Psoas muscle (tissue), 8 donors: ENCODE results near the gene GRIN2C. TPM values are rescaled to one million over a fixed set of nuclear protein-coding genes. Genes with fewer than 3 reads are reported as not detected.

Experiments
- ATAC-seq, 4 donors: fragments of 200-7000 bp; cut with Tn5 transposase; one replicate each; pipeline ENCODE4 v1.9.1; 2020; ENCODE audit warnings: moderate library complexity in 3 of 4, mild to moderate bottlenecking in 2 of 4
- DNase-seq, 2 donors: peaks; one replicate each; pipeline ENCODE4 v3.0.0-alpha.2; 2020
- H3K27ac ChIP-seq: fragments of 200-600 bp; one replicate; pipeline ENCODE4 v1.8.0; 2022
- H3K27me3 ChIP-seq, 3 donors: fragments of 200-600 bp in 1 of 3; one replicate each; pipeline versions ENCODE4 v1.6.1 to v1.8.0; 2013 to 2022; ENCODE audit warnings: low read length in 2 of 3, mild to moderate bottlenecking in 2 of 3, moderate library complexity in 1 of 3; ENCODE audit not compliant: insufficient read depth in 3 of 3
- H3K36me3 ChIP-seq, 2 donors: fragments of 200-600 bp in 1 of 2; one replicate each; pipeline versions ENCODE4 v1.6.1 to v1.8.0; 2013 to 2022; ENCODE audit warnings: low read depth in 1 of 2, mild to moderate bottlenecking in 1 of 2, moderate library complexity in 1 of 2; ENCODE audit not compliant: insufficient read depth in 1 of 2
- H3K4me1 ChIP-seq: fragments of 200-600 bp; one replicate; pipeline ENCODE4 v1.8.0; 2022
- H3K4me3 ChIP-seq: fragments of 200-600 bp; one replicate; pipeline ENCODE4 v1.8.0; 2022; ENCODE audit warnings: mild to moderate bottlenecking
- H3K9me3 ChIP-seq: fragments of 200-600 bp; one replicate; pipeline ENCODE4 v1.8.0; 2022
- CTCF ChIP-seq: fragments of 200-600 bp; IDR thresholded peaks from one replicate; pipeline ENCODE4 v1.8.0; 2022; ENCODE audit warnings: antibody characterized with exemption
- WGBS, 3 donors: extraction: QIAGEN DNeasy Blood & Tissue Kit; methylation state at CpG; one replicate each; pipeline versions ENCODE4 v1.1.6 to v1.1.7; 2013; 5-methylcytosine and 5-hydroxymethylcytosine counted together
- intact Hi-C, 2 donors: fragments of 100-400 bp; cut with DNase I; formaldehyde crosslinking; loops; one replicate each; pipeline versions ENCODE4 v1.11.0 to v1.14.2; 2022
- polyA plus RNA-seq, 3 donors: library from polyadenylated mRNA; stranded (reverse); fragments of 200-250 nt; gene quantifications; one replicate each; pipeline ENCODE4 v1.2.3, GENCODE V29; 2013
- total RNA-seq, 4 donors: library from RNA; stranded (reverse); fragmentation: NEBNext Ultra II Directional in 2 of 4; extraction: Animal tissue kit (Norgen Biotek cat#: 25700) in 2 of 4; gene quantifications; one replicate each; pipeline versions ENCODE4 v1.2.1 to v1.2.4, GENCODE V29; 2021 to 2023
- donor health status: healthy with polysubstance abuse.
- donor health status: DM: no; HTN: no; CAD: no; lungs with moderate emphysema.
- donor health status: Bipolar disorder and iron deficiency.
- donor health status: healthy.
- donor health status: DM: yes; HTN: yes; CAD: no.
- donor health status: DM: no; HTN: no; CAD: no.
- donor health status: DM: no; HTN: no; CAD: no.
- donor health status: DM: yes; HTN: yes; CAD: no.

Gene GRIN2C
- total and polyA plus RNA-seq, 7 donors, result 0.06 to 0.74 (median 0.32) TPM

GRCh38 chr17:74840989-74841666 lies 18.6 kb downstream of the GRIN2C start:
- no peak overlapping the region for H3K4me3 ChIP-seq
- no peaks in the 10 kb centered on the region for H3K4me1 ChIP-seq
- H3K27me3 ChIP-seq, result peaks cover 0 to 42% (median 5%) of the 10 kb centered on the region in 3 donors
- intact Hi-C loops, result no loop called here
- no peak for TF ChIP-seq CTCF
- WGBS, 3 donors, result 10 to 19% (median 14%) methylated on average over 13 of the region's 13 CpGs
- ATAC-seq (peak in 3 of 4 donors; percentile 29 to 63 (median 38)), DNase-seq (peak; percentile 73 to 74)
- H3K27ac ChIP-seq, result no peak overlapping the region
- peaks cover 0 to 4% of the 10 kb centered on the region in 2 donors for H3K36me3 ChIP-seq
- H3K9me3 ChIP-seq, result no peaks in the 10 kb centered on the region

GRCh38 chr17:74839990-74840852 lies 19.5 kb downstream of the GRIN2C start:
- Histone ChIP-seq H3K36me3 (peaks cover 0 to 4% of the 10 kb centered on the region in 2 donors), H3K27me3 (peaks cover 0 to 35% (median 5%) of the 10 kb centered on the region in 3 donors), H3K9me3 (no peaks in the 10 kb centered on the region), H3K27ac (no peak overlapping the region), H3K4me1 (no peaks in the 10 kb centered on the region), H3K4me3 (no peak overlapping the region)
- WGBS, 3 donors, result 45 to 60% (median 46%) methylated on average over 6 of the region's 7 CpGs
- ATAC-seq, result no peak
- TF ChIP-seq CTCF, result no peak
- intact Hi-C loops, result no loop called here
- DNase-seq, result no peak

- H3K36me3 ChIP-seq, result peaks cover 0 to 4% of the 10 kb centered on the region in 2 donors
- no peaks in the 10 kb centered on the region for H3K4me1 ChIP-seq
- intact Hi-C loops, result no loop called here
- no peak for TF ChIP-seq CTCF
- no peak overlapping the region for H3K4me3 ChIP-seq
- 78 to 83% (median 81%) methylated on average over 9 of the region's 9 CpGs for WGBS, 3 donors
- no peak overlapping the region for H3K27ac ChIP-seq
- no peak for ATAC-seq
- H3K9me3 ChIP-seq, result no peaks in the 10 kb centered on the region
- peaks cover 0 to 19% (median 2%) of the 10 kb centered on the region in 3 donors for H3K27me3 ChIP-seq
- no peak for DNase-seq
Measured at GRCh38 chr17:74838274-74838673, 21.4 kb downstream of the GRIN2C start.

GRCh38 chr17:74836691-74837467 lies 22.8 kb downstream of the GRIN2C start:
- no peak for TF ChIP-seq CTCF
- no peak overlapping the region for H3K4me3 ChIP-seq
- H3K36me3 ChIP-seq, result peaks cover 0 to 4% of the 10 kb centered on the region in 2 donors
- H3K9me3 ChIP-seq, result no peaks in the 10 kb centered on the region
- WGBS, 3 donors, result 93 to 94% (median 94%) methylated on average over 17 to 19 of the region's 19 CpGs
- DNase-seq, result no peak
- intact Hi-C loops, result no loop called here
- H3K27ac ChIP-seq, result no peak overlapping the region
- peaks cover 0 to 6% (median 0%) of the 10 kb centered on the region in 3 donors for H3K27me3 ChIP-seq
- H3K4me1 ChIP-seq, result no peaks in the 10 kb centered on the region
- no peak for ATAC-seq
